DND-41 (cell line): ENCODE data around the gene NUDT16.

Experiments
- CTCF ChIP-seq: IDR thresholded peaks from 2 replicates; pipeline ENCODE4 v1.5.1; 2012; ENCODE audit warnings: borderline replicate concordance, low read length, moderate library complexity, mild to moderate bottlenecking; ENCODE audit not compliant: poor library complexity, severe bottlenecking; ENCODE audit errors: extremely low read depth
- EZH2 ChIP-seq: IDR thresholded peaks from 3 replicates; pipeline ENCODE4 v1.6.1; 2012; ENCODE audit warnings: borderline replicate concordance, low read depth, mild to moderate bottlenecking, moderate library complexity, low read length, inconsistent platforms; ENCODE audit not compliant: severe bottlenecking

GRCh38 chr3:131396170-131396569 lies 14.6 kb downstream of the NUDT16 start:
- TF ChIP-seq CTCF (no peak), EZH2 (no peak)
